ENCODE measurements around the gene IFNA4. TPM values are rescaled to one million over a fixed set of nuclear protein-coding genes. Genes with fewer than 3 reads are reported as not detected.
"Not testable (repeated sequence)": the region's sequence is repeated elsewhere in the genome, so short reads cannot be mapped to it uniquely, and the experiment has no call there.

IFNA4 gene
- total RNA-seq, 1 donor from 2014 or later, result not detected

GRCh38 chr9:21174671-21175070 lies 12.7 kb downstream of the IFNA4 start:
- Histone ChIP-seq H3K4me3 (no peak overlapping the region), H3K27ac (no peak overlapping the region), H3K36me3 (no peaks in the 10 kb centered on the region), H3K9me3 (no peaks in the 10 kb centered on the region), H3K4me1 (no peaks in the 10 kb centered on the region), H3K27me3 (no peaks in the 10 kb centered on the region)
- intact Hi-C loops (cut with DNase I), result no loop called here
- no peak for DNase-seq (ENCODE audit: extremely low spot score in 2 of 2)
- TF ChIP-seq POLR2A (IDR thresholded peaks at IDR 0.05) (no peak), POLR2AphosphoS5 (IDR thresholded peaks at IDR 0.05; ENCODE audit: insufficient read depth in 1 of 2, low read depth in 1 of 2) (no peak)
- TF ChIP-seq, protein P1, sequence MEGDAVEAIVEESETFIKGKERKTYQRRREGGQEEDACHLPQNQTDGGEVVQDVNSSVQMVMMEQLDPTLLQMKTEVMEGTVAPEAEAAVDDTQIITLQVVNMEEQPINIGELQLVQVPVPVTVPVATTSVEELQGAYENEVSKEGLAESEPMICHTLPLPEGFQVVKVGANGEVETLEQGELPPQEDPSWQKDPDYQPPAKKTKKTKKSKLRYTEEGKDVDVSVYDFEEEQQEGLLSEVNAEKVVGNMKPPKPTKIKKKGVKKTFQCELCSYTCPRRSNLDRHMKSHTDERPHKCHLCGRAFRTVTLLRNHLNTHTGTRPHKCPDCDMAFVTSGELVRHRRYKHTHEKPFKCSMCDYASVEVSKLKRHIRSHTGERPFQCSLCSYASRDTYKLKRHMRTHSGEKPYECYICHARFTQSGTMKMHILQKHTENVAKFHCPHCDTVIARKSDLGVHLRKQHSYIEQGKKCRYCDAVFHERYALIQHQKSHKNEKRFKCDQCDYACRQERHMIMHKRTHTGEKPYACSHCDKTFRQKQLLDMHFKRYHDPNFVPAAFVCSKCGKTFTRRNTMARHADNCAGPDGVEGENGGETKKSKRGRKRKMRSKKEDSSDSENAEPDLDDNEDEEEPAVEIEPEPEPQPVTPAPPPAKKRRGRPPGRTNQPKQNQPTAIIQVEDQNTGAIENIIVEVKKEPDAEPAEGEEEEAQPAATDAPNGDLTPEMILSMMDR (IDR thresholded peaks at IDR 0.05), result no peak

DNA sequence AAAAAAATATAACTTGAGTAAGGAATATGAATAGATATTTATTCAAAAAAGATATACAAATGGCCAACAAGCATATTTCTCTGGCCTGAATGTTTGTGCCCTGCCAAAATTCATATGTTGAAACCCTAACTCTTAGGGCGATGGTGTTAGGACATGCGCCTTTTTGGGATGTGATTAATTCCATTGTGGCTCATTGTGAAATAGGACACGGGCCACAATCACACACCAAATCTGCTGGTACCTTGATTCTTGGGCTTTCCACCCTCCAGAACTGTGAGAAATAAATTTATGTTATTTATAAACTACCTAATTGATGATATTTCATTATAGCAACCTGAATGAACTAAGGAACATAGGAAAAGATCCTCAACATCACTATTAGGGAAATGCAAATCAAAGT lies 15.2 kb downstream of the IFNA4 start:
- Histone ChIP-seq H3K27ac (no peak overlapping the region), H3K4me1 (no peaks in the 10 kb centered on the region), H3K27me3 (no peaks in the 10 kb centered on the region)

GRCh38 chr9:21171351-21171750 lies 16.0 kb downstream of the IFNA4 start:
- Histone ChIP-seq H3K27me3 (no peaks in the 10 kb centered on the region), H3K9me3 (no peaks in the 10 kb centered on the region), H3K4me1 (no peaks in the 10 kb centered on the region), H3K4me3 (no peak overlapping the region), H3K27ac (no peak overlapping the region), H3K36me3 (no peaks in the 10 kb centered on the region)
- intact Hi-C loops (cut with DNase I), result no loop called here
- no peak for DNase-seq (ENCODE audit: extremely low spot score in 2 of 2)
- no peak for TF ChIP-seq POLR2AphosphoS5 (IDR thresholded peaks at IDR 0.05; ENCODE audit: insufficient read depth in 1 of 2, low read depth in 1 of 2)
- TF ChIP-seq POLR2A (IDR thresholded peaks at IDR 0.05), result no peak
- TF ChIP-seq, protein P1 (IDR thresholded peaks at IDR 0.05), result no peak

More for the DNA sequence above, 15.2 kb downstream of the IFNA4 start:
- Histone ChIP-seq H3K9me3 (no peaks in the 10 kb centered on the region), H3K36me3 (no peaks in the 10 kb centered on the region), H3K4me3 (no peak overlapping the region)
- no peak for TF ChIP-seq POLR2AphosphoS5 (IDR thresholded peaks at IDR 0.05; ENCODE audit: insufficient read depth in 1 of 2, low read depth in 1 of 2)
- TF ChIP-seq, protein P1 (IDR thresholded peaks at IDR 0.05), result no peak
- DNase-seq (ENCODE audit: extremely low spot score in 2 of 2), result no peak
- intact Hi-C loops (cut with DNase I), result no loop called here

- H3K9me3 ChIP-seq; H3K4me3 ChIP-seq; DNase-seq (ENCODE audit: extremely low spot score in 2 of 2); intact Hi-C loops (cut with DNase I); H3K36me3 ChIP-seq; H3K4me1 ChIP-seq; H3K27ac ChIP-seq; H3K27me3 ChIP-seq: not testable (repeated sequence)
Measured at GRCh38 chr9:21166560-21166959, 20.8 kb downstream of the IFNA4 start, which contains the start of gene IFNA21. TSS of gene IFNA21 (minus strand) at chr9:21166660. CDS start at chr9:21166612, 48 bp downstream.

DNA sequence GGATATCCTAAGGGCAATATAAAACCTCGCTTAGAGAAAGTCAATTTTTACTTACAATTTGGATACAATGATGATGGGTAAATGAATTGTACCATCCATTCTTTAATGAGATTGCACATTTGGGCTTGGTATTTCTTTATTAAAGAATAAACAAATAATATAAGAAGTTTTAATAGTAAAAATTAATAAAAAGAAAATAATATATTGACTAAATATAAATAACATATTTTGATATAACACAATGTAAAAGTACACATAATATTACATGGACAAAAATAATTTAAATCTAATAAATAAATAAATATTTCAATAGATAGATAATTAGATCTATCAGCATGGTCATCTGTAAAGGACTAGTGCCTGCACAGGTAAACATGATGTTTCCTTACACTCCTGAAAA lies 21.9 kb downstream of the IFNA4 start:
- H3K27ac ChIP-seq, result no peak overlapping the region
- H3K36me3 ChIP-seq, result no peaks in the 10 kb centered on the region
- no peak overlapping the region for H3K4me3 ChIP-seq
- TF ChIP-seq POLR2AphosphoS5 (IDR thresholded peaks at IDR 0.05; ENCODE audit: insufficient read depth in 1 of 2, low read depth in 1 of 2) (no peak), POLR2A (IDR thresholded peaks at IDR 0.05) (no peak)
- TF ChIP-seq, protein P1 (IDR thresholded peaks at IDR 0.05), result no peak
- no peaks in the 10 kb centered on the region for H3K9me3 ChIP-seq
- no peaks in the 10 kb centered on the region for H3K4me1 ChIP-seq
- no peaks in the 10 kb centered on the region for H3K27me3 ChIP-seq
- intact Hi-C loops (cut with DNase I), result no loop called here
- DNase-seq (ENCODE audit: extremely low spot score in 2 of 2), result no peak

- H3K9me3 ChIP-seq, result no peaks in the 10 kb centered on the region
- H3K27ac ChIP-seq, result no peak overlapping the region
- intact Hi-C loops (cut with DNase I), result no loop called here
- TF ChIP-seq, protein P1 (IDR thresholded peaks at IDR 0.05), result no peak
- no peak for TF ChIP-seq POLR2A (IDR thresholded peaks at IDR 0.05)
- TF ChIP-seq POLR2AphosphoS5 (IDR thresholded peaks at IDR 0.05; ENCODE audit: insufficient read depth in 1 of 2, low read depth in 1 of 2), result no peak
- H3K4me3 ChIP-seq, result no peak overlapping the region
- no peaks in the 10 kb centered on the region for H3K36me3 ChIP-seq
- H3K27me3 ChIP-seq, result no peaks in the 10 kb centered on the region
- no peak for DNase-seq (ENCODE audit: extremely low spot score in 2 of 2)
- no peaks in the 10 kb centered on the region for H3K4me1 ChIP-seq
Measured at GRCh38 chr9:21160178-21160577, 27.2 kb downstream of the IFNA4 start.
